OCI-LY3 (cell line): ENCODE data around the gene ENKD1.

Experiments
- H2AFZ ChIP-seq: fragments of 200-600, 300-600 bp; shearing (Covaris generic); 2 replicates; pipeline ENCODE4 v1.6.0; 2014; ENCODE audit warnings: antibody characterized with exemption, low read depth, low read length
- H3K27ac ChIP-seq: fragments of 200-600, 300-600 bp; sonication (generic); 2 replicates; pipeline ENCODE4 v1.5.1; 2014; ENCODE audit warnings: mild to moderate bottlenecking, low read length, moderate library complexity, mixed read lengths
- H3K27me3 ChIP-seq: fragments of 200-600, 300-600 bp; sonication (generic); 2 replicates; pipeline ENCODE4 v1.6.1; 2014; ENCODE audit warnings: low read depth, low read length, mixed read lengths
- H3K36me3 ChIP-seq: fragments of 200-600, 300-600 bp; sonication (generic); replicated peaks from 2 replicates; pipeline ENCODE3; 2014; ENCODE audit warnings: low read depth, low read length, mixed read lengths
- H3K4me1 ChIP-seq: fragments of 300-600, 200-600 bp; sonication (generic); 2 replicates; pipeline ENCODE4 v1.6.1; 2014; ENCODE audit warnings: low read length, mixed read lengths
- H3K4me2 ChIP-seq: fragments of 200-600, 300-600 bp; sonication (generic); 2 replicates; pipeline ENCODE4 v1.6.1; 2014; ENCODE audit warnings: low read length, mixed read lengths
- H3K4me3 ChIP-seq: fragments of 300-600, 200-600 bp; sonication (generic); 2 replicates; pipeline ENCODE4 v1.5.1; 2014; ENCODE audit warnings: antibody characterized with exemption, mild to moderate bottlenecking, low read length, moderate library complexity
- H3K79me2 ChIP-seq: fragments of 300-600, 200-600 bp; shearing (Covaris generic); 2 replicates; pipeline ENCODE4 v1.6.1; 2014; ENCODE audit warnings: mild to moderate bottlenecking, low read length, mixed read lengths
- H3K9ac ChIP-seq: fragments of 300-600, 200-600 bp; shearing (Covaris generic); 2 replicates; pipeline ENCODE4 v1.6.0; 2014; ENCODE audit warnings: mild to moderate bottlenecking, low read length, moderate library complexity
- H3K9me3 ChIP-seq: fragments of 200-600, 300-600 bp; shearing (Covaris generic); 2 replicates; pipeline ENCODE4 v1.6.1; 2014; ENCODE audit warnings: low read length, mixed read lengths; ENCODE audit not compliant: insufficient read depth
- H4K20me1 ChIP-seq: fragments of 200-600, 300-600 bp; sonication (generic); 2 replicates; pipeline ENCODE4 v1.6.1; 2016; ENCODE audit warnings: low read length, mixed read lengths; ENCODE audit not compliant: insufficient read depth
- CTCF ChIP-seq: fragments of 200-600, 300-600 bp; sonication (generic); IDR thresholded peaks from 2 replicates; pipeline ENCODE4 v1.5.1; 2014; ENCODE audit warnings: antibody characterized with exemption, low read length, low read depth
- EZH2phosphoT487 ChIP-seq: fragments of 200-600 bp; shearing (Covaris generic); IDR thresholded peaks from 2 replicates; pipeline ENCODE4 v1.6.1; 2018; ENCODE audit warnings: antibody characterized with exemption, mixed run types, low read depth

The ENKD1 gene

DNA sequence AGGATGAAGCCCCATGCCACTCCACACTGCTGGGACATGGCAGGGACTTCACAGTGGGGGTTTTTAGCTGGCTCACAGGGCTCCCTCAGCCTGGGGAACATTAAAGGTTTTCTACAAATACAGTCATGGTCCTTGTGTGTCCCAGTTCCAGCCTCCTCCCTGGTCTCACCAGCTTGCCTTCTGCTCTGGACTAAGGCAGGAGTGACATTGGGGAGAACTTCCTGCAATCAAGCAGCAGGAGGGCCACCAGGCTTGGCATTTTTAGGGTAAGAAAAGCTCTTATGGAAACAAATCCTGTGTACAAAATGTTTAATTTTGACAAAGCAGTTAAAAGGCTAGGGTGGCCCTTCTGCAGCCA lies 3.9 kb downstream of the ENKD1 start:
- Histone ChIP-seq H4K20me1 (no peaks in the 10 kb centered on the region), H2AFZ (no peak overlapping the region), H3K27me3 (no peaks in the 10 kb centered on the region), H3K27ac (no peak overlapping the region), H3K36me3 (peaks cover 9% of the 10 kb centered on the region), H3K79me2 (peaks cover 19% of the 10 kb centered on the region), H3K4me3 (no peak overlapping the region), H3K9ac (no peak overlapping the region), H3K4me1 (peaks cover 25% of the 10 kb centered on the region), H3K9me3 (no peaks in the 10 kb centered on the region), H3K4me2 (no peak overlapping the region)
- no peak for TF ChIP-seq EZH2phosphoT487
- no peak for TF ChIP-seq CTCF

- H3K9me3 ChIP-seq, result no peaks in the 10 kb centered on the region
- no peaks in the 10 kb centered on the region for H4K20me1 ChIP-seq
- H3K36me3 ChIP-seq, result peaks cover 13% of the 10 kb centered on the region
- H3K79me2 ChIP-seq, result peaks cover 19% of the 10 kb centered on the region
- H3K4me1 ChIP-seq, result peaks cover 20% of the 10 kb centered on the region
- H3K27ac ChIP-seq, result no peak overlapping the region
- H3K27me3 ChIP-seq, result no peaks in the 10 kb centered on the region
- no peak overlapping the region for H3K4me2 ChIP-seq
- no peak overlapping the region for H3K9ac ChIP-seq
- H3K4me3 ChIP-seq, result no peak overlapping the region
- TF ChIP-seq EZH2phosphoT487 (no peak), CTCF (no peak)
- no peak overlapping the region for H2AFZ ChIP-seq
Measured at GRCh38 chr16:67661886-67662652, 4.5 kb downstream of the ENKD1 start.

DNA sequence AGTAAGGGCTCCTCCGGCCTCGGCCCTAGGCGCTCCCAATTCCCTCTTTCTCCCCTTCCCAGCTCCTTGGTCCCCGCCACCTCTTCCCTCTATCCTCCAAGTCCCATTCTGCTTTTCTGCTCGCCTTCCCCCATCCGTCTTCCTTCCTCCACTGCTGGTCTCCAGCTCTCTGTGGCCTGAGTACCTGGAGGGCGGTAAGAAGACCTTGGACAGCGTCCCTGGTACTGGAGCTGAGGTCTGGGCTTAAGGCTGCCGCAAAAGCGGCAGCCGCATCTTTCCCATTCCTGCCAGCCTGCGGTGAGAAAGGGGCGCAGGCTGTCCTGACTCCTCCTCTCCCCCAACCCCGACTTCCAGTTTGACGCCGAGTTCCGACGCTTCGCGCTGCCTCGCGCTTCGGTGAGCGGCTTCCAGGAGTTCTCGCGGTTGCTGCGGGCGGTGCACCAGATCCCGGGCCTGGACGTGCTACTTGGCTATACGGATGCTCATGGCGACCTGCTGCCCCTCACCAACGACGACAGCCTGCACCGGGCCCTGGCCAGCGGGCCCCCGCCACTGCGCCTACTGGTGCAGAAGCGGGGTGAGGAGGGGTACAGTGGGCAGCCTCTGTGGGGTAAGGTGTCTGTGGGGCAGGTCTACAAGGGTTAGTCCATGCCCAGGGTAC lies 5.3 kb downstream of the ENKD1 start:
- Histone ChIP-seq H3K9ac (peak overlapping the region; percentile 64), H4K20me1 (no peaks in the 10 kb centered on the region), H3K4me1 (peaks cover 19% of the 10 kb centered on the region), H3K9me3 (no peaks in the 10 kb centered on the region), H2AFZ (no peak overlapping the region), H3K4me2 (peak overlapping the region; percentile 84), H3K36me3 (peaks cover 19% of the 10 kb centered on the region), H3K79me2 (peaks cover 19% of the 10 kb centered on the region), H3K4me3 (peak overlapping the region; percentile 99), H3K27me3 (no peaks in the 10 kb centered on the region), H3K27ac (peak overlapping the region; percentile 26; the same call in 1 of the 2 replicates)
- no peak for TF ChIP-seq CTCF
- no peak for TF ChIP-seq EZH2phosphoT487

DNA sequence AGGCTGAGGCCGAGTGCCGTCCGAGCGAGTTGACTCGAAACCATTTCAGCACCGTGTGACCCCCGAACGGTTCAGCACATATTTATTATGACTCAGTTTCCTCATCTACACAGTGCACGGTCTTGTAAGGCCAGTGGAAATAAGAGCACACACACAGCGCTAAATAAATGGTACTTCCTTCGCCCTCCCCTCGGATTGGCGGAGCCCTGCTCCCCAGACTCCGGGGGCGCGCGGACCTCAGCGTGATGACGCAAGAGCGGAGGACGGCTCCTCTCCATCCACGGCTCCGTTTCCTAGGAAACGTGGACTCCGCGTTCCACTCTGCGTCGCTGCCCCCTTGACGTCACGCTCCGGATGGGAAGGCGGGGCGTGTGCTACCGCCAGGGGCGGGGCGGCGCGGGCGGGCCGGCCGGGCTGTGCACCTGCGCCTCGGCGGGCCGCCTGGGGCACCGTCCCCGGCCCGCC lies 6.0 kb downstream of the ENKD1 start, which contains the start of gene PARD6A:
TSS of gene PARD6A (plus strand) at position 397 of the 465 bp plus-strand sequence. CDS start 79 bp downstream, outside the sequence.
- no peak for TF ChIP-seq CTCF
- no peak for TF ChIP-seq EZH2phosphoT487

More for the DNA sequence above, 6.0 kb downstream of the ENKD1 start, which contains the start of gene PARD6A:
- peak within 1 kb of the TSS; percentile 90 for H2AFZ ChIP-seq
- H3K36me3 ChIP-seq, result peaks cover 21% of the 10 kb centered on the region
- peaks cover 19% of the 10 kb centered on the region for H3K79me2 ChIP-seq
- H3K27me3 ChIP-seq, result no peaks in the 10 kb centered on the region
- peak within 1 kb of the TSS; percentile 99 for H3K4me3 ChIP-seq
- H3K9ac ChIP-seq, result peak within 1 kb of the TSS; percentile 99
- no peaks in the 10 kb centered on the region for H3K9me3 ChIP-seq
- no peaks in the 10 kb centered on the region for H4K20me1 ChIP-seq
- peak within 1 kb of the TSS; percentile 89 for H3K27ac ChIP-seq
- H3K4me1 ChIP-seq, result peaks cover 14% of the 10 kb centered on the region
- peak within 1 kb of the TSS; percentile 93 for H3K4me2 ChIP-seq
